ENCODE data around the gene ACCSL. TPM values are rescaled to one million over a fixed set of nuclear protein-coding genes. Genes with fewer than 3 reads are reported as not detected.

ACCSL gene
- polyA plus RNA-seq, 1 of the 3 experiments (the other 2 are of a cell fraction): not detected

GRCh38 chr11:44025727-44026126, 22.1 kb upstream of the ACCSL start:
- H3K79me2 ChIP-seq (ENCODE audit: insufficient read depth): no peaks in the 10 kb centered on the region
- CTCF ChIA-PET: interaction anchor here (0.6 to 1.2 kb wide), 3 partner anchors 78 to 570 kb away, joined by 3 to 4 read pairs (median 3); no protein-coding TSS in a partner anchor
- TF ChIP-seq NRF1 (IDR thresholded peaks at IDR 0.05; ENCODE audit: low read depth, low read length) (no peak), REST (IDR thresholded peaks at IDR 0.05; ENCODE audit: low read depth, low read length) (no peak), NFIC (IDR thresholded peaks at IDR 0.05; ENCODE audit: borderline replicate concordance) (no peak)
- H3K4me2 ChIP-seq: no peak overlapping the region
- no peaks in the 10 kb centered on the region for H3F3A ChIP-seq (replicated peaks; ENCODE audit: insufficient read depth)
- H3K9me2 ChIP-seq: no peaks in the 10 kb centered on the region
- H3K4me1 ChIP-seq (ENCODE audit: control insufficient read depth in 1 of 2, insufficient read depth in 2 of 2, low read depth in 1 of 2, low read length in 1 of 2): peaks cover 7 to 8% of the 10 kb centered on the region in 2 experiments; a peak in 2 of 4 replicates
- no peaks in the 10 kb centered on the region for H3K36me3 ChIP-seq (replicated peaks in 1 of 2; ENCODE audit: control insufficient read depth in 1 of 2, insufficient read depth in 2 of 2, low read length in 1 of 2)
- H3K27ac ChIP-seq (ENCODE audit: low read depth in 2 of 2, low read length in 1 of 2): no peak overlapping the region
- H3K4me3 ChIP-seq (ENCODE audit: low read depth in 2 of 2, low read length in 1 of 2): no peak overlapping the region
- H3K9ac ChIP-seq: no peak overlapping the region
- POLR2A ChIA-PET: no interaction called here
- no peaks in the 10 kb centered on the region for H3K27me3 ChIP-seq (ENCODE audit: insufficient read depth)
- H4K20me1 ChIP-seq (ENCODE audit: insufficient read depth): no peaks in the 10 kb centered on the region
- H3K9me3 ChIP-seq: peaks cover 7% of the 10 kb centered on the region
- H2AFZ ChIP-seq (ENCODE audit: low read depth): no peak overlapping the region
- DNase-seq: no peak

DNA sequence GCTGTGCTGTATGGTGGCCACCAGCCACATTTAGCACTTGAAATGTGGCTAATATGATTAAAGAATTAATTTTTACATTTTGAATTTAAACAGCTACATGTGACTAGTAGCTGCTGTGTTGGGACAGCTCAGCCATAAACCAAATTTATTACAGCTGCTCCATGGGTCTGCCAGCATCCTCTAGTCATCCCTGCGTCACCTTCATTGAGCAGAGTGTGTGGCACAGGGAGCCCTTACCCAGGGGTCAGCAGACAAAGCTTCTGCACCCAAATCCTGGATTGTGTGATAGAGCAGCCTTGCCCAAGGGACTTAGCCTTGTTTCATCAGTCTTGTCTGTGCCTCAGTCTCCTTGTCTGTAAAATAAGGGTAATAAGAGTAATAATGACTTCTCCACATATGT, 19.4 kb upstream of the ACCSL start:
- Histone ChIP-seq H3K4me2 (no peak overlapping the region), H4K20me1 (ENCODE audit: insufficient read depth) (no peaks in the 10 kb centered on the region), H3K9ac (no peak overlapping the region), H3K9me3 (peaks cover 7% of the 10 kb centered on the region), H3F3A (replicated peaks; ENCODE audit: insufficient read depth) (no peaks in the 10 kb centered on the region), H3K9me2 (no peaks in the 10 kb centered on the region), H3K36me3 (replicated peaks in 1 of 2; ENCODE audit: control insufficient read depth in 1 of 2, insufficient read depth in 2 of 2, low read length in 1 of 2) (no peaks in the 10 kb centered on the region), H3K27me3 (ENCODE audit: insufficient read depth) (no peaks in the 10 kb centered on the region), H3K4me1 (ENCODE audit: control insufficient read depth in 1 of 2, insufficient read depth in 2 of 2, low read depth in 1 of 2, low read length in 1 of 2) (peaks cover 9 to 12% of the 10 kb centered on the region in 2 experiments; a peak in 2 of 4 replicates), H3K27ac (ENCODE audit: low read depth in 2 of 2, low read length in 1 of 2) (no peak overlapping the region; a peak in 1 of 4 replicates), H3K4me3 (ENCODE audit: low read depth in 2 of 2, low read length in 1 of 2) (no peak overlapping the region), H3K79me2 (ENCODE audit: insufficient read depth) (no peaks in the 10 kb centered on the region), H2AFZ (ENCODE audit: low read depth) (no peak overlapping the region)
- WGBS (ENCODE audit: low lambda C conversion rate): 77% methylated on average over 1 of the region's 1 CpG
- POLR2A ChIA-PET: interaction anchor here (1.2 kb wide), 1 partner anchor 81 kb away, joined by 3 read pairs; no protein-coding TSS in a partner anchor
- no peak for TF ChIP-seq REST (IDR thresholded peaks at IDR 0.05; ENCODE audit: low read depth, low read length)
- TF ChIP-seq EP300 (IDR thresholded peaks at IDR 0.05; ENCODE audit: borderline replicate concordance in 1 of 2, low read depth in 1 of 2, low read length in 1 of 2): no peak
- no peak for TF ChIP-seq TCF12 (IDR thresholded peaks at IDR 0.05)
- TF ChIP-seq, protein P1, sequence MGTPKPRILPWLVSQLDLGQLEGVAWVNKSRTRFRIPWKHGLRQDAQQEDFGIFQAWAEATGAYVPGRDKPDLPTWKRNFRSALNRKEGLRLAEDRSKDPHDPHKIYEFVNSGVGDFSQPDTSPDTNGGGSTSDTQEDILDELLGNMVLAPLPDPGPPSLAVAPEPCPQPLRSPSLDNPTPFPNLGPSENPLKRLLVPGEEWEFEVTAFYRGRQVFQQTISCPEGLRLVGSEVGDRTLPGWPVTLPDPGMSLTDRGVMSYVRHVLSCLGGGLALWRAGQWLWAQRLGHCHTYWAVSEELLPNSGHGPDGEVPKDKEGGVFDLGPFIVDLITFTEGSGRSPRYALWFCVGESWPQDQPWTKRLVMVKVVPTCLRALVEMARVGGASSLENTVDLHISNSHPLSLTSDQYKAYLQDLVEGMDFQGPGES (IDR thresholded peaks at IDR 0.05; ENCODE audit: low read depth, low read length): no peak
- no peak for TF ChIP-seq USF2 (IDR thresholded peaks at IDR 0.05; ENCODE audit: borderline replicate concordance, low read depth, low read length)
- TF ChIP-seq MXI1 (IDR thresholded peaks at IDR 0.05; ENCODE audit: low read depth, low read length): no peak
- TF ChIP-seq EZH2phosphoT487 (IDR thresholded peaks at IDR 0.05; ENCODE audit: borderline replicate concordance, low read depth): no peak
- DNase-seq: no peak
- CTCF ChIA-PET: interaction anchor here (1.0 to 1.7 kb wide), 3 partner anchors 13 to 139 kb away, joined by 3 to 7 read pairs (median 4); partner anchors contain the start of gene EXT2
